Astrocyte (in vitro differentiated cells and primary cell): ENCODE measurements around the gene GSG1L. TPM values are rescaled to one million over a fixed set of nuclear protein-coding genes. Genes with fewer than 3 reads are reported as not detected.

Experiments used
- DNase-seq: peaks from one replicate; pipeline ENCODE4 v3.0.0-alpha.2; 2010; ENCODE audit warnings: low read depth
- FAIRE-seq: peaks from 2 replicates; lab custom pipeline; 2011; peaks lifted over from hg19 to GRCh38; lab: Jason Lieb, UNC
- H2AFZ ChIP-seq: 2 replicates; pipeline ENCODE4 v1.6.0; 2012; ENCODE audit warnings: low read depth, low read length, inconsistent platforms
- H3K27ac ChIP-seq: 2 replicates; pipeline ENCODE4 v1.5.1; 2011; ENCODE audit warnings: low read depth, low read length, inconsistent platforms
- H3K27me3 ChIP-seq: 2 replicates; pipeline ENCODE4 v1.6.0; 2011; ENCODE audit warnings: low read length, inconsistent platforms; ENCODE audit not compliant: insufficient read depth
- H3K36me3 ChIP-seq: 2 replicates; pipeline ENCODE4 v1.5.1; 2011; ENCODE audit warnings: low read length, inconsistent platforms; ENCODE audit not compliant: insufficient read depth
- H3K4me1 ChIP-seq: 2 replicates; pipeline ENCODE4 v1.5.1; 2011; ENCODE audit warnings: low read length, inconsistent platforms; ENCODE audit not compliant: insufficient read depth
- H3K4me2 ChIP-seq: 2 replicates; pipeline ENCODE4 v1.6.0; 2012; ENCODE audit warnings: low read length, inconsistent platforms
- H3K4me3 ChIP-seq: 2 replicates; pipeline ENCODE4 v1.5.1; 2011; ENCODE audit warnings: low read depth, mild to moderate bottlenecking, low read length, inconsistent platforms; ENCODE audit not compliant: insufficient read depth
- H3K79me2 ChIP-seq: 2 replicates; pipeline ENCODE4 v1.6.0; 2012; ENCODE audit warnings: mild to moderate bottlenecking, low read length, inconsistent platforms; ENCODE audit not compliant: insufficient read depth
- H3K9ac ChIP-seq: 2 replicates; pipeline ENCODE4 v1.6.0; 2012; ENCODE audit warnings: mild to moderate bottlenecking, low read length, inconsistent platforms
- H3K9me3 ChIP-seq: 2 replicates; pipeline ENCODE4 v1.5.1; 2012; ENCODE audit warnings: low read depth, mild to moderate bottlenecking, low read length, inconsistent platforms; ENCODE audit not compliant: insufficient read depth
- H4K20me1 ChIP-seq: 2 replicates; pipeline ENCODE4 v1.6.0; 2012; ENCODE audit warnings: low read length, inconsistent platforms; ENCODE audit not compliant: insufficient read depth
- H3K27ac Mint-ChIP-seq: one replicate; pipeline ENCODE4 v1.8.0; 2021; ENCODE audit warnings: mild to moderate bottlenecking, mixed read lengths; ENCODE audit not compliant: unreplicated experiment
- H3K27me3 Mint-ChIP-seq: one replicate; pipeline ENCODE4 v1.8.0; 2021; ENCODE audit warnings: low read depth, mixed read lengths; ENCODE audit not compliant: unreplicated experiment
- H3K36me3 Mint-ChIP-seq: one replicate; pipeline ENCODE4 v1.8.0; 2021; ENCODE audit warnings: low read depth, mixed read lengths; ENCODE audit not compliant: unreplicated experiment
- H3K4me1 Mint-ChIP-seq: one replicate; pipeline ENCODE4 v1.8.0; 2021; ENCODE audit warnings: low read depth, mixed read lengths; ENCODE audit not compliant: unreplicated experiment
- H3K4me3 Mint-ChIP-seq: one replicate; pipeline ENCODE4 v1.8.0; 2021; ENCODE audit warnings: mild to moderate bottlenecking, moderate library complexity, mixed read lengths; ENCODE audit not compliant: unreplicated experiment
- H3K9me3 Mint-ChIP-seq: one replicate; pipeline ENCODE4 v1.8.0; 2021; ENCODE audit warnings: mild to moderate bottlenecking, mixed read lengths; ENCODE audit not compliant: unreplicated experiment
- EZH2 ChIP-seq: IDR thresholded peaks from 2 replicates; pipeline ENCODE4 v1.6.1; 2012; ENCODE audit warnings: mild to moderate bottlenecking, low read length, inconsistent platforms; ENCODE audit not compliant: insufficient read depth
- total RNA-seq: library from RNA; stranded (reverse); gene quantifications from 2 replicates; pipeline ENCODE4 v1.2.1, GENCODE V29; 2021
- TF ChIP-seq, protein P1 (sequence below): IDR thresholded peaks from 2 replicates; pipeline ENCODE4 v1.5.1; 2011; ENCODE audit warnings: low read depth, mild to moderate bottlenecking, inconsistent platforms, low read length, moderate library complexity; ENCODE audit not compliant: insufficient read depth

GSG1L gene
- total RNA-seq, 1 donor from 2014 or later, result not detected

DNA sequence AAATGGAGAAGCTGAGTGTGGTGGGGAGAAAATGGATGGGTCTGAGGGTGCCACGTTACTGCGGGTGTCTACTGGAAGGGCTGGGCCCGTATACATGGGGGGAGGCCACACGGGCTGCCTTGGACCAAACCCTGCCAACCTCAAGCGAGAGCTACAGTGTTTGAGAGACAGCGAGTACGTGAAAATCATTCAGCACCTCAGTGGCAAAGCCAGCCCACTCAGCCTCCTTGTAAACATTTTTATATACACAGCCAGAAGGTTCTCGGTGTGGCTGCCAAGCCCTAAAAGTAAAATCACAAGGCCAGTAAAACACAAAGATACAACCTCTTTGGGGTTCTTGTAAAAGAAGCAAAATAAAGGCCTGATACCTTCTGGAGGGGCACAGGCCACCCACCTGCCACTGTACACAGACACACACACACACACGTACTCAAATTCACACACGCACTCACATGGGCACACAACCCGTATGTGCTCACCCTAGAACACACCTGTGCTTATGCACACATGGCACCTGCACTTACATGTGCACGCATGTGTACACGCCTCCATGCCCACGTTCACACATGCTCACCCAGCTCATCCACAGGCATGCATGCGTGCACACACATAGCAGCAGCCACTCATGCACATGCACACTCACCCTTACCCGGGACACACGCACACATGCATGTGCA is 102.8 kb downstream of the GSG1L start:
- TF ChIP-seq EZH2, result no peak
- TF ChIP-seq, protein P1, sequence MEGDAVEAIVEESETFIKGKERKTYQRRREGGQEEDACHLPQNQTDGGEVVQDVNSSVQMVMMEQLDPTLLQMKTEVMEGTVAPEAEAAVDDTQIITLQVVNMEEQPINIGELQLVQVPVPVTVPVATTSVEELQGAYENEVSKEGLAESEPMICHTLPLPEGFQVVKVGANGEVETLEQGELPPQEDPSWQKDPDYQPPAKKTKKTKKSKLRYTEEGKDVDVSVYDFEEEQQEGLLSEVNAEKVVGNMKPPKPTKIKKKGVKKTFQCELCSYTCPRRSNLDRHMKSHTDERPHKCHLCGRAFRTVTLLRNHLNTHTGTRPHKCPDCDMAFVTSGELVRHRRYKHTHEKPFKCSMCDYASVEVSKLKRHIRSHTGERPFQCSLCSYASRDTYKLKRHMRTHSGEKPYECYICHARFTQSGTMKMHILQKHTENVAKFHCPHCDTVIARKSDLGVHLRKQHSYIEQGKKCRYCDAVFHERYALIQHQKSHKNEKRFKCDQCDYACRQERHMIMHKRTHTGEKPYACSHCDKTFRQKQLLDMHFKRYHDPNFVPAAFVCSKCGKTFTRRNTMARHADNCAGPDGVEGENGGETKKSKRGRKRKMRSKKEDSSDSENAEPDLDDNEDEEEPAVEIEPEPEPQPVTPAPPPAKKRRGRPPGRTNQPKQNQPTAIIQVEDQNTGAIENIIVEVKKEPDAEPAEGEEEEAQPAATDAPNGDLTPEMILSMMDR, result no peak
- Histone ChIP-seq H3K27ac (no peak overlapping the region), H3K4me1 (no peaks in the 10 kb centered on the region), H3K4me2 (no peak overlapping the region), H3K27me3 (peaks cover 2% of the 10 kb centered on the region), H3K79me2 (no peaks in the 10 kb centered on the region), H3K36me3 (no peaks in the 10 kb centered on the region), H2AFZ (no peak overlapping the region), H3K9ac (no peak overlapping the region), H3K4me3 (no peak overlapping the region), H4K20me1 (no peaks in the 10 kb centered on the region), H3K9me3 (peaks cover 3% of the 10 kb centered on the region)
- FAIRE-seq, result no peak
- Mint-ChIP-seq H3K4me3 (no peak overlapping the region), H3K27me3 (peaks cover 48% of the 10 kb centered on the region), H3K9me3 (peaks cover 10% of the 10 kb centered on the region), H3K36me3 (no peaks in the 10 kb centered on the region), H3K4me1 (no peaks in the 10 kb centered on the region), H3K27ac (no peak overlapping the region)
- no peak for DNase-seq

DNA sequence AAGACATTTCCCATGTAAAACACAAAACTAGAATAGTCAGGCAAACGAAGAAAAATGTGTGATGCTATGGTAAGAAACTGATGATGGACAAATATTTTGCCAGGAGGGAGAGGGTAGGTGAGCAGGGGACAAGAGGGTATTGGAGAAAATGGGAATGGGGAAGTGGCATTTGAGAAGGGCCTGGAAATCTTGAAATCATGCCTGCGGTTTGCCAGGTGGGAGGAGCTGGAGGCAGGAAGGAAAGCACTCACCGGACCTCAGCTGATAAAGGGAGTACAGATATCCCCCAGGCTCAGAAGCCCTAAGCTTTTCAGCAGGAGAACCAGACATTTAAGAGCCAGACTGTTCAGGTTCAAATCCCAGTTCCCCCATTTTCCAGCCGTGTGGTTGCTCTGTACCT is 103.6 kb downstream of the GSG1L start:
- H3K9me3 Mint-ChIP-seq, result peaks cover 17% of the 10 kb centered on the region

More for the DNA sequence above, 103.6 kb downstream of the GSG1L start:
- Histone ChIP-seq H3K4me1 (no peaks in the 10 kb centered on the region), H3K9ac (no peak overlapping the region), H3K27me3 (no peaks in the 10 kb centered on the region), H3K36me3 (no peaks in the 10 kb centered on the region), H3K79me2 (no peaks in the 10 kb centered on the region), H3K4me2 (no peak overlapping the region), H4K20me1 (no peaks in the 10 kb centered on the region), H3K9me3 (peaks cover 3% of the 10 kb centered on the region), H2AFZ (no peak overlapping the region), H3K4me3 (no peak overlapping the region), H3K27ac (no peak overlapping the region)
- Mint-ChIP-seq H3K27me3 (peaks cover 46% of the 10 kb centered on the region), H3K4me3 (no peak overlapping the region), H3K36me3 (no peaks in the 10 kb centered on the region), H3K27ac (no peak overlapping the region), H3K4me1 (no peaks in the 10 kb centered on the region)
- FAIRE-seq (no peak), DNase-seq (no peak)
- TF ChIP-seq, protein P1, result no peak
- no peak for TF ChIP-seq EZH2
